GM10248 (cell line): ENCODE measurements around the gene TOX2.

Source experiments
- CTCF ChIA-PET: fragments of 300-600 bp; sonication (Branson Sonifier 250); formaldehyde crosslinking; extraction: SDS; loops from one replicate; lab custom pipeline; 2021; ENCODE audit warnings: antibody characterized with exemption; lab: Yijun Ruan, JAX
- POLR2A ChIA-PET: fragments of 350-650 bp; sonication (Branson Sonifier 250); formaldehyde crosslinking; extraction: SDS; loops from one replicate; lab custom pipeline; 2020; ENCODE audit warnings: antibody characterized with exemption; lab: Yijun Ruan, JAX
- DNase-seq: peaks from one replicate; pipeline ENCODE4 v3.0.0; 2012; ENCODE audit errors: extremely low spot score
- TF ChIP-seq, protein P1 (sequence below): IDR thresholded peaks from 2 replicates; pipeline ENCODE4 v1.5.1; 2012; ENCODE audit warnings: mild to moderate bottlenecking, low read depth; ENCODE audit errors: extremely low read depth, missing control alignments, control extremely low read depth

The TOX2 gene

DNA sequence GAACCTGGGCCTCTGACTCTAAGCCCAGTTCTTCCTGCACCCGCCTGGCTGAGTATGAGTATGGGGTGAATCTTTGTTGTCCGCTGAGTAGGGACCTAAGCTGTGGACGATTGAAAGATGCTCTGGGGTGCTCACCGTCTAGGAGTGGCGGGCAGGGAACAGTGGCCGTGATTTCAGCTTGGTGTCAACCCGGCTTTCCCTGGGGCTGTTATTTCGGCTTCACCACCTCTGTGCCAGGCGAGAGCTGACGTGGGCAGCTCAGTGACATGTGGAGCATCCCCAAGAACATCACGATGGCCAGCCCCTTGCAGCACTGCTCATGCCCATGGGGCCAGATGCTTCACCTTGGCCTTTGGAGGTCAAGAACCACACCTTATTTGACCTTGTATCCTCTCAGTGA, 102.6 kb downstream of the TOX2 start:
- POLR2A ChIA-PET: no interaction called here
- DNase-seq: no peak
- CTCF ChIA-PET: interaction anchor here (1.0 to 3.2 kb wide), 4 partner anchors 9 to 63 kb away, joined by 3 to 16 read pairs (median 5); no protein-coding TSS in a partner anchor
- TF ChIP-seq, protein P1, sequence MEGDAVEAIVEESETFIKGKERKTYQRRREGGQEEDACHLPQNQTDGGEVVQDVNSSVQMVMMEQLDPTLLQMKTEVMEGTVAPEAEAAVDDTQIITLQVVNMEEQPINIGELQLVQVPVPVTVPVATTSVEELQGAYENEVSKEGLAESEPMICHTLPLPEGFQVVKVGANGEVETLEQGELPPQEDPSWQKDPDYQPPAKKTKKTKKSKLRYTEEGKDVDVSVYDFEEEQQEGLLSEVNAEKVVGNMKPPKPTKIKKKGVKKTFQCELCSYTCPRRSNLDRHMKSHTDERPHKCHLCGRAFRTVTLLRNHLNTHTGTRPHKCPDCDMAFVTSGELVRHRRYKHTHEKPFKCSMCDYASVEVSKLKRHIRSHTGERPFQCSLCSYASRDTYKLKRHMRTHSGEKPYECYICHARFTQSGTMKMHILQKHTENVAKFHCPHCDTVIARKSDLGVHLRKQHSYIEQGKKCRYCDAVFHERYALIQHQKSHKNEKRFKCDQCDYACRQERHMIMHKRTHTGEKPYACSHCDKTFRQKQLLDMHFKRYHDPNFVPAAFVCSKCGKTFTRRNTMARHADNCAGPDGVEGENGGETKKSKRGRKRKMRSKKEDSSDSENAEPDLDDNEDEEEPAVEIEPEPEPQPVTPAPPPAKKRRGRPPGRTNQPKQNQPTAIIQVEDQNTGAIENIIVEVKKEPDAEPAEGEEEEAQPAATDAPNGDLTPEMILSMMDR: no peak

DNA sequence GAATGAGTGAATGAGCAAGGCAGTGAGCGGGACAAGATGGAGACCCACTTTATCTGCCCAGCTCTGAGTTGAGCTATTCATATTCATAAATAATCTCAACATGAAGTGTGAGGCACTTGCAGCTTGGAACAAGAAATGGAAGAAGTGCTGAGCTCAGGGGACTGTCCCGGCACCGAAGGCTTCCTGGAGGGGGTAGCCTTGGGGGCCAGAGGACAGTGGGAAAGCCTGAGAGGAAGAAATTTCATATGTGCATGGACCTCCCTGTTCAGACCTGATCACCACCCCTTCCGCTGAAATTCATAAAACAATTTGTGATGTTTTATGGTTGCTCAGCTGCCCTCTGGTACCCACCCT, 103.2 kb downstream of the TOX2 start:
- ChIA-PET CTCF (interaction anchor here (0.7 to 3.2 kb wide), 7 partner anchors 9 to 190 kb away, joined by 3 to 16 read pairs (median 3); no protein-coding TSS in a partner anchor), POLR2A (no interaction called here)
- TF ChIP-seq, protein P1: no peak
- no peak for DNase-seq

DNA sequence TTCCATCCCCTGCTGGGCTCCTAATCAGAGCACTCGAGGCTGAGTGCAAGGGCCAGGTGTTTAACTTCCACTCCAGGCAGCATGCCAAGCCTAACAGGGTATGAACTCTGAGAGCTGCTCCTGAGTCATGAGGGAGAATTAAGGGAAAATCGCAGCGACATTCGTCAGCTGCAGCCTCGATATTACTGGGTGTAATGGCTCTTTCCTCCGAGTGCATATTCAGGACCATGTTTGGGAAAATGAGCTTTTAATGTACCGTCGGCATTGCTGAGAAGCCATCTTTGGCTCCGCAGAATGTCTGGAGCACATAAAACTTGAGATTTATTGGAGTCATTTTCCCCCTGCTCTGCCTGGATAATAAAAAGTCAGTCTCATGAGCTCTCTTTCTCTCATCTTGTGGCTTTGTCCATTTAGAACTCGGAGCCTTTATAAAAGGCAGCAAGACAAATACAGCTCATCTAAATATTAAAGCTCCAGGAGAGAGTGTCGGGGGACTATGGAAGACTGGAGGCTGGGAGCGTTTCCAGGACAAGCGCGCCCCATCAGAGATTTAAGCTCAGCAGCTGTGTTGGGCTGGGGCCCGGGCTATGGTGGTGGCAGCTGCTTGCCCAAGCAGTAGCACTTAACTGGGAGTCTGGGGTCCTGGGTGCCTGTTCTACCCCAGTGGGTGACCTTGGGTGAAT, 103.7 kb downstream of the TOX2 start:
- CTCF ChIA-PET: interaction anchor here (0.7 to 3.2 kb wide), 5 partner anchors 10 to 191 kb away, joined by 3 to 16 read pairs (median 3); no protein-coding TSS in a partner anchor
- POLR2A ChIA-PET: no interaction called here
- TF ChIP-seq, protein P1: no peak
- no peak for DNase-seq

DNA sequence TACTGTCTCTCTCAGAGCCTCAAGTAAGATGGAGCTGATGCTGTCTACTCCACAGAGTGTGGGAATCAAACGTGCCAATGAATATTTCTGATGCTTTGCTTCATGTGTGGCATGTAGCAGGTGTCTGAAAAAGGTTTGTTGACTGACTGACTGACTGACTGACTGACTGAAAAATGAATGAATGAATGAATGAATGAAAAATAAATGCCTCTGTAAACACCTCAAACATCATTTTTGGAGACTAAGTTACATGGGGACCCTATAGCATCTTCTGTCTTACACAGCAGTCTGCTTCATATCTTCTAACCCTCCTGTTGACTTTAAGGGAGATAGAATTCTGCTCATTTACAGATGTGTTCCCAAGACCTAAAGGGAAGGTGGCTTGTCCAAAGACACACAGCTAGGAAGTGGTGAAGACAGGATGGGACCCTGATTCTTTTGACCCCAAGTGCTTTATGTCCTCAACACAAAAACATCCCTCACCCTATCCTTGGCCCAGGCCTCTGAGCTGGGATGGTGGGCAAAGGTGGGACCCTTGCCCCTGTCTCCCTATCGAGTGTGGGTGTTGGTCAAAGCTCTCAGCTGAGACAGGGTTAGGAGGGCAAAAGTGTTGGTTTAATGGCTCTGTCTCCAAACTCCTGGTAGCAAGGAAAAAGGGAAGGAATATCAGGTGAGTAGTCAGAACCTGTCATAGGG, 104.4 kb downstream of the TOX2 start:
- ChIA-PET CTCF (interaction anchor here (1.1 to 3.2 kb wide), 4 partner anchors 9 to 51 kb away, joined by 3 to 16 read pairs (median 3); no protein-coding TSS in a partner anchor), POLR2A (no interaction called here)
- TF ChIP-seq, protein P1: no peak
- DNase-seq: no peak

DNA sequence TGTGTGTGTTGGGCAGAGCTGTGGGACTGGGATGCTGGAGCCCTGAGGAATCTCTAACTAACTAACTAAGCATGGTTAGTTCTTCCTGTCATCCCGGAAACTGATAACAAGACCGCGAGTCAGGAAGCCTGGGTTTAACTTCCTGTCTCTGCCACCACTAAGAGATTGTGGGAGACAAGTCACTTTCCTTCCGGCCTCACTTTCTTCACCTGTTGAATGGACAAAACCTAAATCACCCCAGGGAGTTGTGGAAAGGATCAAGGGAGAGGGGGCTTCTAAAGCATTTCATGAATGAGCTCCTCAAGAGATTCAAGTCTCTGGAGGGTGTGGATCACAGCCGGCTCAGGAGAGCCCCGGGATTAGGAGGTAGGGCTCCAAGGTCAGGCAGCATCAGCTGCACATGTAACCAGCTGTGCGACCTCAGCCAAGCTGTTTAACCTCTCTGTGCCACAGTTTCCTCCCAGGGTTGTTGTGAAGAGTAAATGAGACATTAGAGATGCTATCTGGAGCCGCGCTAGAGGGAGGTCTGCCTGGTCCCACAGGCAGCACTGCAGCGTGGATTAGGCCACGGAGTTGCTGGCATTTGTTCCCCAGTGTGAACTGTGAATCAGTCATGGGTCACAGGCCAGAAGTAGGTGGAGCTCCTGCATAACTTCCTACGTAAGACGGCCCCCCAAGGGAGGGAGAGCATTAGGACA, 105.1 kb downstream of the TOX2 start:
- CTCF ChIA-PET: interaction anchor here (1.4 to 3.2 kb wide), 2 partner anchors 8 to 15 kb away, joined by 3 to 16 read pairs; no protein-coding TSS in a partner anchor
- TF ChIP-seq, protein P1: no peak
- no peak for DNase-seq
- POLR2A ChIA-PET: no interaction called here
